Tibial artery (tissue), 4 donors: Measurements from ENCODE around the gene ELAVL4.

Experiments
- DNase-seq, 2 donors: peaks; one replicate each; pipeline ENCODE4 v3.0.0-alpha.2; 2019
- H3K27ac ChIP-seq, 2 donors: fragments of 200-600 bp; sonication (generic) in 1 of 2; 1 replicate in 1 of 2; 2 replicates in 1 of 2; pipeline ENCODE4 v1.5.1; 2018 to 2019; ENCODE audit warnings: mild to moderate bottlenecking in 1 of 2
- H3K27me3 ChIP-seq, 2 donors: fragments of 200-600 bp; sonication (generic) in 1 of 2; one replicate each; pipeline versions ENCODE4 v1.5.1 to v1.6.0; 2016 to 2019
- H3K36me3 ChIP-seq, 3 donors: fragments of 200-600 bp; sonication (generic) in 2 of 3; one replicate each; pipeline ENCODE4 v1.5.1; 2016 to 2019; ENCODE audit warnings: mild to moderate bottlenecking in 2 of 3
- H3K4me1 ChIP-seq, 4 donors: fragments of 200-600 bp; sonication (generic) in 2 of 4; 1 replicate in 3 of 4; 2 replicates in 1 of 4; pipeline ENCODE4 v1.5.1; 2016 to 2019
- H3K4me3 ChIP-seq, 2 donors: fragments of 200-600 bp; sonication (generic) in 1 of 2; 1 replicate in 1 of 2; 2 replicates in 1 of 2; pipeline ENCODE4 v1.5.1; 2018 to 2019; ENCODE audit warnings: mild to moderate bottlenecking in 2 of 2
- H3K9me3 ChIP-seq, 3 donors: fragments of 200-600 bp; sonication (generic) in 1 of 3; one replicate each; pipeline ENCODE4 v1.5.1; 2016 to 2019
- intact Hi-C: fragments of 100-400 bp; cut with DNase I; formaldehyde crosslinking; loops from one replicate; pipeline ENCODE4 v1.15.0; 2023; ENCODE audit warnings: low total_unique reads
- TF ChIP-seq, protein P1 (sequence below), 2 experiments: fragments of 200-600 bp in 1 of 2; fragments of 450-650 bp in 1 of 2; IDR thresholded peaks; one replicate each; pipeline ENCODE4 v1.5.1; 2017 to 2019; ENCODE audit warnings: antibody characterized with exemption in 2 of 2, mild to moderate bottlenecking in 1 of 2, moderate library complexity in 1 of 2

ELAVL4 gene

DNA sequence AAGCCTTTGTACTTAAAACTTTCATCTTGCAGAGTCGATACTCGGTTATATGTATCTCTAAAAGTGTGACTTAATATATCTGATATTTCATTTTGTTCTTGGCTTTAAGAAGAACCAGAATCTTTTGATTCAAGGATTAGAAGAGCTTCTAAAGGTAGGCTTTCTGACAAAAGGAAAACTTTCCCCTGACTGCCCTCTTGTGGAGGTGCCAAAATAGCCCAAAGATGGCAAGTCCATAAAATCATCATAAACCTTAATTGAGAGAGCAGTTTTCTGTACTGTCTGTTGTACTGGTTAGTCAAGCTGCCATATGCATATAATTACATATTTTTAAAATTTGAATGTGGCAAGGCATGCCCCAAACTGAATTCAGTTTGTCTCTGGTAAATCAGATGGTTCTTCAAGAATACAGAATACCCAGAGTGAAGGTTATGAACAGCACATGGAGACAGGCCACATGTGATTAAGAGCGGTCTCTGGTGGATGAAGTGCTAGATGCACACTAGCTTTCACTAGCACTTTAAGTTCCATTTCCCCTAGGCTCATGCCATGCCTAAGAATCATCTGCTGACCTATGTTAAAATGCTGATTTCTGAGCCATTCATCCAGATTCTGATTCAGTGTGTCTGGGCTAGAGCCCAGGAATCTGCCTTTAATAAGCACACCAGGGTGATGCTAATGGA, 27.7 kb upstream of the ELAVL4 start:
- no peak for DNase-seq
- H3K9me3 ChIP-seq = no peaks in the 10 kb centered on the region
- H3K27ac ChIP-seq = no peak overlapping the region
- TF ChIP-seq, protein P1, sequence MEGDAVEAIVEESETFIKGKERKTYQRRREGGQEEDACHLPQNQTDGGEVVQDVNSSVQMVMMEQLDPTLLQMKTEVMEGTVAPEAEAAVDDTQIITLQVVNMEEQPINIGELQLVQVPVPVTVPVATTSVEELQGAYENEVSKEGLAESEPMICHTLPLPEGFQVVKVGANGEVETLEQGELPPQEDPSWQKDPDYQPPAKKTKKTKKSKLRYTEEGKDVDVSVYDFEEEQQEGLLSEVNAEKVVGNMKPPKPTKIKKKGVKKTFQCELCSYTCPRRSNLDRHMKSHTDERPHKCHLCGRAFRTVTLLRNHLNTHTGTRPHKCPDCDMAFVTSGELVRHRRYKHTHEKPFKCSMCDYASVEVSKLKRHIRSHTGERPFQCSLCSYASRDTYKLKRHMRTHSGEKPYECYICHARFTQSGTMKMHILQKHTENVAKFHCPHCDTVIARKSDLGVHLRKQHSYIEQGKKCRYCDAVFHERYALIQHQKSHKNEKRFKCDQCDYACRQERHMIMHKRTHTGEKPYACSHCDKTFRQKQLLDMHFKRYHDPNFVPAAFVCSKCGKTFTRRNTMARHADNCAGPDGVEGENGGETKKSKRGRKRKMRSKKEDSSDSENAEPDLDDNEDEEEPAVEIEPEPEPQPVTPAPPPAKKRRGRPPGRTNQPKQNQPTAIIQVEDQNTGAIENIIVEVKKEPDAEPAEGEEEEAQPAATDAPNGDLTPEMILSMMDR (IDR thresholded peaks at IDR 0.05) = no peak
- intact Hi-C loops = no loop called here
- no peaks in the 10 kb centered on the region for H3K36me3 ChIP-seq
- no peaks in the 10 kb centered on the region for H3K4me1 ChIP-seq
- H3K27me3 ChIP-seq = no peaks in the 10 kb centered on the region
- no peak overlapping the region for H3K4me3 ChIP-seq

DNA sequence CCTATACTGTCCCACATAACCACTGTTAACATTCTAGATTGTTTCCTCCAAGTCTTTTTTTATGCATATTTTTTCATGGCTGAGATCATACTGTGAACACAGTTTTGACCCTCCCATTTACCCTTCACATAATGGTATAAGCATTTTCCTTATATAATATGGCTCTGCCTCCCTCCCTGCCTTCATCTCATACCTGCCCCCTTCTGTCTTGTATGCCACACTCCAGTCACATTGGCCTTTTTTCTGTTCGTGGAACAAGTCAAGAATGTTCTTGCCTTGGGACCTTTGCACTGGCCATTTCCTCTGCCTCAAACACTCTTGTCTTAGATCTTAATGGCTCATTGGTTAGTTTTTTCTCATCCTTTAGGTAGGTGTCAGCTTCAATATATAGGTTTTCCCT, 24.3 kb upstream of the ELAVL4 start:
- Histone ChIP-seq H3K27ac (no peak overlapping the region), H3K27me3 (no peaks in the 10 kb centered on the region), H3K4me3 (no peak overlapping the region), H3K4me1 (no peaks in the 10 kb centered on the region), H3K9me3 (no peaks in the 10 kb centered on the region), H3K36me3 (no peaks in the 10 kb centered on the region)
- TF ChIP-seq, protein P1 (IDR thresholded peaks at IDR 0.05) = no peak
- no peak for DNase-seq
- intact Hi-C loops = no loop called here

DNA sequence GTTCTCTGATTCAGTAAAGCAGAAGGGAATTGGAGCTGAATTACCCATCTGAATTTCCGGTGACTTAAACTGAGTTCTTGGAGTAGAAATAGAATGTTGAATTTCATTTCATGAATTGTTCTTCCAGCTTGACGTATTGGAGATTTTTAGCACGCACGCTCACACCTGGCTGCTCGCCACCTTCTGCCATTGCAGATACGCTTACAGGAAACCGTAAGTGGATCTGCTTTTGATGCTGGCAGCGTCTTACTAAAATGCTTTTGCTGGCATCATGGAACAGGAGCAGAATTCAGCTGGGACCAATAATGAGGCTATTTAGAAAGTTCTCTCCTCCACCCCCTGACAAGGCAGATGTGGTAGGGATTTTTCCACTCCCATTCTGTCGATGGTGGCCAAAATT, 17.7 kb upstream of the ELAVL4 start:
- intact Hi-C loops = no loop called here
- Histone ChIP-seq H3K9me3 (no peaks in the 10 kb centered on the region), H3K27ac (no peak overlapping the region), H3K4me3 (no peak overlapping the region), H3K4me1 (no peaks in the 10 kb centered on the region), H3K27me3 (no peaks in the 10 kb centered on the region), H3K36me3 (no peaks in the 10 kb centered on the region)
- no peak for DNase-seq
- TF ChIP-seq, protein P1 (IDR thresholded peaks at IDR 0.05) = no peak

DNA sequence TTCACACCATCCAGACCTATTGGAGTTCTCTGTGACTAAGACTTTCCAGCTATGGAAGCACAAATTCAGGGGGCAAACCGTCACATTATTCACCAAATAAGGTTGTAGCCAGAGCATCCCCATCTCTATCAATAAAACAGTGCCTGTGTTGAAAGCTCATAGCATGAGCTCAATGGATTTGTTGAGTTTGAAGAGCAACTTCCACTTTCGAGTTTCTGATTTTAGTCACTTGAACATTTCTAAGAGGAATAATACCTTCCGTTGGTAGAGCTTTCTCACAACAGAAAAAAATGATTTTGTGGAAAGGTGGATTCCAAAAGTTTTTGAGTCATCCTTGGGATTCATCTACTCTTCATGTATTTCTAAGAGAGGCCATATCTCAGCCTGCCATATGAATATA, 13.0 kb upstream of the ELAVL4 start:
- H3K36me3 ChIP-seq = no peaks in the 10 kb centered on the region
- intact Hi-C loops = no loop called here
- H3K9me3 ChIP-seq = no peaks in the 10 kb centered on the region
- TF ChIP-seq, protein P1 (IDR thresholded peaks at IDR 0.05) = no peak
- DNase-seq = no peak
- no peaks in the 10 kb centered on the region for H3K4me1 ChIP-seq
- H3K27me3 ChIP-seq = no peaks in the 10 kb centered on the region
- H3K4me3 ChIP-seq = no peak overlapping the region
- H3K27ac ChIP-seq = no peak overlapping the region

DNA sequence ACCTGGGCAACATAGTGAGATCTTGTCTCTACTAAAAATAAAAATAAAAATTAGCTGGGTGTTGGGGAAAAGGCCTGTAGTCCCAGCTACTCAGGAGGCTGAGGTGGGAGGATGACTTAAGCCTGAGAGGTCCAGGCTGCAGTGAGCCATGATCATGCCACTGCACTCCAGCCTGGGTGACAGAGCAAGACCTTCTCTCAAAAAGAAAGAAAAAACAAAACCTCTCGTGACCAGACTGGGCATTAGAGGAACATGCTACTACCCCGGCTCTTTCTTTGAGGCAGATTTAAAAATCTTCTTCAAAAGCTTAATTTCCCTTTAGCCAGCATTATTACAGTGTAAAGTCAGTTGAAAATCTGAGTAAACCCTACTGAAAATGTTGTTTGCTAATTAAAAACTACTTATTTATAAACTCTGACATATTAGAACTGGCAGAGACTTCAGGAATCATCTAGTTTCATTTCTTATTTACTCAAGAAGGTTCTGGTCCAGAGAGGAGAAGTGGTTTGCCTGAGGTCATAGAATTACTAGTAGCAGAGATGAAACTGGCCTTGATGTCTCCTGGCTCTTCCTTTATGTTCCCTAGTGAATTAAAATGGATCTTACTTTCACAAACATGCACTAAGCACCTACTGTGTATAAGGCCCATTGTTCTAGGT, 11.6 kb upstream of the ELAVL4 start:
- TF ChIP-seq, protein P1 (IDR thresholded peaks at IDR 0.05) = no peak
- H3K27ac ChIP-seq = no peak overlapping the region
- DNase-seq = no peak
- H3K4me1 ChIP-seq = no peaks in the 10 kb centered on the region
- intact Hi-C loops = no loop called here
- no peaks in the 10 kb centered on the region for H3K9me3 ChIP-seq
- H3K27me3 ChIP-seq = no peaks in the 10 kb centered on the region
- no peak overlapping the region for H3K4me3 ChIP-seq
- no peaks in the 10 kb centered on the region for H3K36me3 ChIP-seq
